HG03095 (cell line): ENCODE data around the gene ALG9.
"Not testable (repeated sequence)": the region's sequence is repeated elsewhere in the genome, so short reads cannot be mapped to it uniquely, and the experiment has no call there.

Experiments used
- ATAC-seq: cut with Tn5 transposase; IDR thresholded peaks from one replicate; pipeline ENCODE4 v1.9.1; 2021; ENCODE audit warnings: moderate library complexity; ENCODE audit not compliant: unreplicated experiment

Gene ALG9

GRCh38 chr11:111885053-111885452 is 13.7 kb upstream of the ALG9 start:
- not testable (repeated sequence) for ATAC-seq

GRCh38 chr11:111882202-111882601 is 10.8 kb upstream of the ALG9 start:
- ATAC-seq: no peak

GRCh38 chr11:111879637-111879960 is 8.2 kb upstream of the ALG9 start:
- no peak for ATAC-seq

- peak; percentile 87 for ATAC-seq
Measured at GRCh38 chr11:111878849-111879636, 7.7 kb upstream of the ALG9 start, which contains the start of the genes CFAP68 and FDXACB1. TSS of gene CFAP68 (plus strand) at chr11:111879541. CDS start at chr11:111879561, 20 bp downstream. TSS of gene FDXACB1 (minus strand) at chr11:111879165. CDS start at chr11:111879132, 33 bp downstream.

- peak; percentile 2 for ATAC-seq
Measured at GRCh38 chr11:111878385-111878848, 7.0 kb upstream of the ALG9 start.

GRCh38 chr11:111871693-111872161 is 346 bp upstream of the ALG9 start:
- no peak for ATAC-seq

GRCh38 chr11:111870522-111870885 is 877 bp downstream of the ALG9 start:
- no peak for ATAC-seq

- ATAC-seq: no peak
Measured at GRCh38 chr11:111870113-111870512, 1.3 kb downstream of the ALG9 start.

- ATAC-seq: no peak
Measured at GRCh38 chr11:111860257-111860656, 11.1 kb downstream of the ALG9 start.

GRCh38 chr11:111855506-111855905 is 15.9 kb downstream of the ALG9 start:
- ATAC-seq: no peak

- ATAC-seq: no peak
Measured at GRCh38 chr11:111852103-111852502, 19.3 kb downstream of the ALG9 start.

- ATAC-seq: no peak
Measured at GRCh38 chr11:111851636-111852035, 19.7 kb downstream of the ALG9 start.

GRCh38 chr11:111851067-111851466 is 20.3 kb downstream of the ALG9 start:
- ATAC-seq: no peak

GRCh38 chr11:111849631-111850030 is 21.8 kb downstream of the ALG9 start:
- no peak for ATAC-seq

GRCh38 chr11:111846636-111847035 is 24.7 kb downstream of the ALG9 start:
- ATAC-seq: no peak

- no peak for ATAC-seq
Measured at GRCh38 chr11:111846063-111846462, 25.3 kb downstream of the ALG9 start.

GRCh38 chr11:111845276-111846028 is 25.9 kb downstream of the ALG9 start:
- no peak for ATAC-seq

- no peak for ATAC-seq
Measured at GRCh38 chr11:111843661-111844060, 27.7 kb downstream of the ALG9 start.

GRCh38 chr11:111841370-111842053 is 29.9 kb downstream of the ALG9 start:
- peak; percentile 45 for ATAC-seq

GRCh38 chr11:111840143-111840542 is 31.2 kb downstream of the ALG9 start:
- no peak for ATAC-seq

- no peak for ATAC-seq
Measured at GRCh38 chr11:111838054-111838453, 33.3 kb downstream of the ALG9 start.
